H1 (cell line): ENCODE results near the gene SSUH2. TPM values are rescaled to one million over a fixed set of nuclear protein-coding genes. Genes with fewer than 3 reads are reported as not detected.

Experiments used
- CTCF ChIA-PET: fragments of 300-600 bp; sonication (Branson Sonifier 250); formaldehyde crosslinking; loops from one replicate; lab custom pipeline; 2021; ENCODE audit not compliant: partially characterized antibody; lab: Charles Lee
- POLR2A ChIA-PET: fragments of 300-600 bp; sonication (Branson Sonifier 250); formaldehyde crosslinking; loops from one replicate; lab custom pipeline; 2021; ENCODE audit warnings: inconsistent platforms; ENCODE audit not compliant: partially characterized antibody; lab: Charles Lee
- DNase-seq, 2 experiments: peaks; one replicate each; pipeline versions ENCODE4 v3.0.0 to v3.0.0-alpha.2; 2010 to 2022; ENCODE audit warnings: low spot score in 2 of 2, low read depth in 1 of 2, mixed read lengths in 1 of 2
- FAIRE-seq: peaks from 2 replicates; lab custom pipeline; 2011; peaks lifted over from hg19 to GRCh38; lab: Jason Lieb, UNC
- H2AFZ ChIP-seq: 2 replicates; pipeline ENCODE4 v1.8.1; 2012; ENCODE audit warnings: low read length, inconsistent platforms
- H2AK5ac ChIP-seq: 2 replicates; pipeline ENCODE4 v1.6.1; 2013; ENCODE audit warnings: low read depth, low read length
- H2BK120ac ChIP-seq: replicated peaks from 2 replicates; pipeline ENCODE3; 2013; ENCODE audit warnings: low read depth, low read length, inconsistent platforms
- H2BK12ac ChIP-seq: 2 replicates; pipeline ENCODE4 v1.6.1; 2013; ENCODE audit warnings: low read depth, low read length
- H2BK15ac ChIP-seq: 2 replicates; pipeline ENCODE4 v1.6.1; 2013; ENCODE audit warnings: low read length
- H2BK20ac ChIP-seq: 2 replicates; pipeline ENCODE4 v1.6.1; 2013; ENCODE audit warnings: low read length
- H2BK5ac ChIP-seq: 2 replicates; pipeline ENCODE4 v1.6.1; 2013; ENCODE audit warnings: low read depth, low read length
- H3K14ac ChIP-seq: 2 replicates; pipeline ENCODE4 v1.6.1; 2013; ENCODE audit warnings: inconsistent platforms; ENCODE audit not compliant: insufficient read length
- H3K18ac ChIP-seq: 2 replicates; pipeline ENCODE4 v1.6.1; 2013; ENCODE audit warnings: low read length; ENCODE audit errors: extremely low read depth
- H3K23ac ChIP-seq: 2 replicates; pipeline ENCODE4 v1.6.1; 2013; ENCODE audit warnings: inconsistent platforms; ENCODE audit not compliant: insufficient read length
- H3K23me2 ChIP-seq: 2 replicates; pipeline ENCODE4 v1.6.1; 2013; ENCODE audit warnings: low read depth, low read length
- H3K27ac ChIP-seq: 2 replicates; pipeline ENCODE4 v1.6.1; 2011; ENCODE audit warnings: low read depth, low read length, inconsistent platforms
- H3K27me3 ChIP-seq, 4 experiments: replicated peaks in 1 of 4; 1 replicate in 1 of 4; 2 replicates in 3 of 4; pipeline versions ENCODE4 v1.6.1 to v1.8.1; 2011 to 2013; ENCODE audit warnings: low read length in 3 of 4, mild to moderate bottlenecking in 3 of 4, inconsistent platforms in 2 of 4, mixed read lengths in 2 of 4, moderate library complexity in 1 of 4; ENCODE audit not compliant: control insufficient read depth in 3 of 4, insufficient read depth in 3 of 4; ENCODE audit errors: extremely low read depth in 1 of 4
- H3K36me3 ChIP-seq, 4 experiments: 2 replicates each; pipeline versions ENCODE4 v1.6.1 to v1.8.1; 2011 to 2013; ENCODE audit warnings: mild to moderate bottlenecking in 4 of 4, low read length in 3 of 4, moderate library complexity in 2 of 4, control low read depth in 1 of 4, inconsistent platforms in 1 of 4; ENCODE audit not compliant: insufficient read depth in 4 of 4, control insufficient read depth in 2 of 4
- H3K4ac ChIP-seq: replicated peaks from 2 replicates; pipeline ENCODE3; 2013; ENCODE audit warnings: low read length, low read depth, mixed read lengths, inconsistent platforms; ENCODE audit not compliant: insufficient read length
- H3K4me1 ChIP-seq, 4 experiments: replicated peaks in 1 of 4; 1 replicate in 1 of 4; 2 replicates in 3 of 4; pipeline versions ENCODE4 v1.6.1 to v1.8.1; 2011 to 2013; ENCODE audit warnings: low read length in 3 of 4, inconsistent platforms in 2 of 4, mixed read lengths in 1 of 4; ENCODE audit not compliant: insufficient read depth in 4 of 4, control insufficient read depth in 3 of 4
- H3K4me2 ChIP-seq, 2 experiments: 2 replicates each; pipeline versions ENCODE4 v1.6.1 to v1.8.1; 2011 to 2013; ENCODE audit warnings: low read depth in 2 of 2, low read length in 2 of 2, control low read depth in 1 of 2, inconsistent platforms in 1 of 2, mild to moderate bottlenecking in 1 of 2; ENCODE audit not compliant: insufficient read depth in 1 of 2
- H3K4me3 ChIP-seq, 4 experiments: fragments of 200-600, 300-600 bp in 1 of 4; sonication (generic), shearing (Covaris generic), sonication (Bioruptor Twin) in 1 of 4; 2 replicates each; pipeline versions ENCODE4 v1.5.1 to v1.8.1; 2011 to 2016; ENCODE audit warnings: low read length in 4 of 4, low read depth in 3 of 4, control low read depth in 2 of 4, inconsistent platforms in 2 of 4, mild to moderate bottlenecking in 2 of 4, mixed read lengths in 1 of 4, moderate library complexity in 1 of 4; ENCODE audit not compliant: insufficient read depth in 2 of 4; ENCODE audit errors: extremely low read depth in 1 of 4
- H3K56ac ChIP-seq: replicated peaks from 2 replicates; pipeline ENCODE3; 2013; ENCODE audit warnings: low read depth, mild to moderate bottlenecking, mixed read lengths, low read length, inconsistent platforms; ENCODE audit not compliant: insufficient read length
- H3K79me1 ChIP-seq: 2 replicates; pipeline ENCODE4 v1.6.1; 2013; ENCODE audit warnings: low read depth, low read length, control low read depth
- H3K79me2 ChIP-seq, 2 experiments: 2 replicates each; pipeline versions ENCODE4 v1.6.1 to v1.8.1; 2012 to 2013; ENCODE audit warnings: low read length in 2 of 2, mild to moderate bottlenecking in 2 of 2, inconsistent platforms in 1 of 2; ENCODE audit not compliant: insufficient read depth in 2 of 2, control insufficient read depth in 1 of 2
- H3K9ac ChIP-seq, 4 experiments: replicated peaks in 1 of 4; 1 replicate in 1 of 4; 2 replicates in 3 of 4; pipeline versions ENCODE4 v1.6.1 to v1.8.1; 2011 to 2013; ENCODE audit warnings: low read depth in 3 of 4, low read length in 3 of 4, control low read depth in 2 of 4, mild to moderate bottlenecking in 2 of 4, moderate library complexity in 2 of 4, inconsistent platforms in 1 of 4; ENCODE audit errors: extremely low read depth in 1 of 4
- H3K9me3 ChIP-seq, 2 experiments: 2 replicates each; pipeline versions ENCODE4 v1.6.1 to v1.8.1; 2012 to 2013; ENCODE audit warnings: mild to moderate bottlenecking in 2 of 2, moderate library complexity in 2 of 2, control low read depth in 1 of 2, inconsistent platforms in 1 of 2, low read depth in 1 of 2, low read length in 1 of 2, mixed read lengths in 1 of 2; ENCODE audit not compliant: insufficient read depth in 2 of 2
- H4K20me1 ChIP-seq, 2 experiments: replicated peaks in 1 of 2; 2 replicates each; pipeline versions ENCODE3 to v1.8.1; 2011 to 2013; ENCODE audit warnings: inconsistent platforms in 2 of 2, low read length in 2 of 2, mild to moderate bottlenecking in 1 of 2; ENCODE audit not compliant: insufficient read depth in 2 of 2, control insufficient read depth in 1 of 2
- H4K5ac ChIP-seq: 2 replicates; pipeline ENCODE4 v1.6.1; 2013; ENCODE audit warnings: low read length, low read depth, mixed read lengths, inconsistent platforms; ENCODE audit not compliant: insufficient read length
- H4K8ac ChIP-seq: 2 replicates; pipeline ENCODE4 v1.8.0; 2013; ENCODE audit warnings: mild to moderate bottlenecking, moderate library complexity, low read length, inconsistent platforms; ENCODE audit not compliant: insufficient read depth; ENCODE audit errors: extremely low read depth
- H4K91ac ChIP-seq: replicated peaks from 2 replicates; pipeline ENCODE3; 2013; ENCODE audit warnings: low read length, mixed read lengths, inconsistent platforms; ENCODE audit not compliant: insufficient read length
- CREB1 ChIP-seq: IDR thresholded peaks from 2 replicates; pipeline ENCODE4 v1.6.1; 2012; ENCODE audit warnings: inconsistent platforms
- MAX ChIP-seq: IDR thresholded peaks from 2 replicates; pipeline ENCODE4 v1.6.1; 2012; ENCODE audit warnings: inconsistent platforms
- SP1 ChIP-seq: IDR thresholded peaks from 2 replicates; pipeline ENCODE4 v1.6.1; 2011; ENCODE audit warnings: low read depth, low read length
- SP4 ChIP-seq: IDR thresholded peaks from 2 replicates; pipeline ENCODE4 v1.6.1; 2012; ENCODE audit warnings: low read length, inconsistent platforms
- WGBS, 2 experiments: shearing (Covaris generic) in 1 of 2; methylation state at CpG; one replicate each; pipeline versions ENCODE4 v1.1.6 to v1.1.7; 2013 to 2015; ENCODE audit warnings: low lambda C conversion rate in 2 of 2, mixed read lengths in 2 of 2, inconsistent platforms in 1 of 2, low coverage in 1 of 2, missing lambda C conversion rate in 1 of 2; ENCODE audit not compliant: insufficient replicate concordance in 2 of 2, insufficient coverage in 1 of 2, insufficient read length in 1 of 2; ENCODE audit errors: extremely low coverage in 1 of 2, missing lambda C conversion rate in 1 of 2; 5-methylcytosine and 5-hydroxymethylcytosine counted together
- polyA plus RNA-seq, 7 experiments: library from polyadenylated mRNA; depleted of rRNA in 3 of 7; stranded (reverse) in 5 of 7; unstranded in 2 of 7; fragments of >200 nt in 5 of 7; fragments of 200-250 nt in 2 of 7; gene quantifications; 1 replicate in 5 of 7; 2 replicates in 1 of 7; 4 replicates in 1 of 7; pipeline versions ENCODE4 v1.2.1 to v1.2.3, GENCODE V29; 2011 to 2013; ENCODE audit warnings: missing spikeins in 2 of 7, mixed read lengths in 2 of 7
- total RNA-seq: library from RNA; stranded (reverse); fragmentation: NEBNext Ultra II Directional; extraction: Animal tissue kit (Norgen Biotek cat#: 25700); gene quantifications from 2 replicates; pipeline ENCODE4 v1.2.1, GENCODE V29; 2021

Gene SSUH2
- total and polyA plus RNA-seq, 2 of the 8 experiments (the other 6 are each of a cell fraction or from before 2014, with no cell fraction given) = 0.62 to 0.69 TPM

DNA sequence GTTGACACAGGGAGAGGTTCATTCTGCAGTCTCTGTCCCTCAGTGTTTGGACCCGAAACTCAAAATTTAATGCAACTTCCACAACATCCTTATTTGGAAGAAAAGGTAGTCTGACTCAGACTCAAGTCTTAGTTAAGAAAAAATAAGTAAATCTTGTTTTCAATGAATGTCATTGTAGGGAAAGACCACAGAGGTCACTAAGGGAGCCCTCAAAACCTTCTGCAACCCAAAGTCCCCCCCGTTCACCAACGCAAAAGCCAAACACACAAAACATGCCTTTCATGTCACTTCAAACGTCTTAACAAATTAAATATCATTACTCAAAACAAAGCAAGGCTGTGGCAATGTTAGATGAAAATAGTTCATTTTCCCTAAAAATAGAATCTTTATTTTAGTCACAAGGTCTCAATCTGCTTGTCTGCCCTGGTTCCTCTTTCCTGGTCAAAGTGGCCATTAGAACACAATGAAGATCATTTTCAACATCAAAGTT is 20.9 kb upstream of the SSUH2 start:
- no peak for DNase-seq
- H3K79me1 ChIP-seq = no peaks in the 10 kb centered on the region
- H2BK15ac ChIP-seq = no peak overlapping the region
- H3K36me3 ChIP-seq = no peaks in the 10 kb centered on the region
- H3K56ac ChIP-seq = no peak overlapping the region
- no peaks in the 10 kb centered on the region for H3K9me3 ChIP-seq
- no peaks in the 10 kb centered on the region for H3K23me2 ChIP-seq
- H3K27ac ChIP-seq = no peak overlapping the region
- H3K9ac ChIP-seq = no peak overlapping the region
- ChIA-PET POLR2A (no interaction called here), CTCF (interaction anchor here (1.0 to 3.5 kb wide), 5 partner anchors 9 to 104 kb away, joined by 3 to 30 read pairs (median 9); partner anchors contain the start of gene OXTR)
- H3K4me3 ChIP-seq = no peak overlapping the region
- no peak overlapping the region for H2BK20ac ChIP-seq
- H3K18ac ChIP-seq = no peak overlapping the region
- no peak overlapping the region for H2BK12ac ChIP-seq
- no peaks in the 10 kb centered on the region for H3K79me2 ChIP-seq
- no peak overlapping the region for H3K4me2 ChIP-seq
- H3K4me1 ChIP-seq = peaks cover 0 to 6% (median 1%) of the 10 kb centered on the region in 4 experiments; a peak in 2 of 7 replicates
- H3K27me3 ChIP-seq = peaks cover 0 to 3% (median 0%) of the 10 kb centered on the region in 4 experiments; a peak in 2 of 7 replicates
- H2BK5ac ChIP-seq = no peak overlapping the region
- no peak overlapping the region for H4K5ac ChIP-seq
- no peak overlapping the region for H4K91ac ChIP-seq
- H2AK5ac ChIP-seq = no peak overlapping the region
- no peak for FAIRE-seq
- H4K8ac ChIP-seq = no peak overlapping the region
- no peak overlapping the region for H2AFZ ChIP-seq
- H2BK120ac ChIP-seq = no peak overlapping the region
- no peak overlapping the region for H3K4ac ChIP-seq
- WGBS, 2 experiments = 82 to 100% methylated on average over 1 to 4 of the region's 4 CpGs
- H3K23ac ChIP-seq = no peak overlapping the region
- H4K20me1 ChIP-seq = no peaks in the 10 kb centered on the region
- no peak overlapping the region for H3K14ac ChIP-seq
- TF ChIP-seq MAX = no peak
- TF ChIP-seq SP1 = no peak
- TF ChIP-seq CREB1 = no peak
- no peak for TF ChIP-seq SP4
